H1 (cell line): Measurements from ENCODE around the gene MYH11. TPM values are rescaled to one million over a fixed set of nuclear protein-coding genes. Genes with fewer than 3 reads are reported as not detected.

ENCODE experiments used
- CTCF ChIP-seq, 3 experiments: IDR thresholded peaks; 1 replicate in 2 of 3; 2 replicates in 1 of 3; pipeline versions ENCODE4 v1.5.1 to v1.6.1; 2011; ENCODE audit warnings: low read length in 3 of 3, mild to moderate bottlenecking in 3 of 3, inconsistent platforms in 2 of 3, low read depth in 1 of 3, moderate library complexity in 1 of 3; ENCODE audit not compliant: insufficient read depth in 1 of 3; ENCODE audit errors: control extremely low read depth in 1 of 3
- SUZ12 ChIP-seq: fragments of 200-600 bp; sonication (generic); IDR thresholded peaks from 2 replicates; pipeline ENCODE4 v1.6.1; 2012; ENCODE audit warnings: mild to moderate bottlenecking, inconsistent platforms, low read length, moderate library complexity, mixed read lengths
- polyA plus RNA-seq, 7 experiments: library from polyadenylated mRNA; depleted of rRNA in 3 of 7; stranded (reverse) in 5 of 7; unstranded in 2 of 7; fragments of >200 nt in 5 of 7; fragments of 200-250 nt in 2 of 7; gene quantifications; 1 replicate in 5 of 7; 2 replicates in 1 of 7; 4 replicates in 1 of 7; pipeline versions ENCODE4 v1.2.1 to v1.2.3, GENCODE V29; 2011 to 2013; ENCODE audit warnings: missing spikeins in 2 of 7, mixed read lengths in 2 of 7
- total RNA-seq: library from RNA; stranded (reverse); fragmentation: NEBNext Ultra II Directional; extraction: Animal tissue kit (Norgen Biotek cat#: 25700); gene quantifications from 2 replicates; pipeline ENCODE4 v1.2.1, GENCODE V29; 2021

MYH11 gene
- total and polyA plus RNA-seq, 2 of the 8 experiments (the other 6 are each of a cell fraction or from before 2014, with no cell fraction given), result 0.11 to 0.78 TPM

GRCh38 chr16:15777533-15778203 lies 79.2 kb downstream of the MYH11 start (continued):
- TF ChIP-seq SUZ12 (no peak), CTCF (IDR thresholded peaks at IDR 0.05; ENCODE audit: control extremely low read depth in 1 of 3, insufficient read depth in 1 of 3, low read depth in 1 of 3, low read length in 3 of 3) (peak; percentile 60 to 95 (median 89))
